SKM-1 treated with dmso at 0.1 percent for 144 hours (cell line): ENCODE results near the gene RGL4.

ENCODE experiments used
- DNase-seq: peaks from one replicate; lab custom pipeline; 2025; ENCODE audit not compliant: unreplicated experiment; lab: John Stamatoyannopoulos, UW

The RGL4 gene

GRCh38 chr22:23677701-23677995, 13.2 kb upstream of the RGL4 start:
- no peak for DNase-seq

GRCh38 chr22:23678133-23678532, 12.7 kb upstream of the RGL4 start:
- DNase-seq = no peak

- DNase-seq = no peak
These were observed 9.6 kb upstream of the RGL4 start for GRCh38 chr22:23681026-23681809.

GRCh38 chr22:23682077-23682476, 8.7 kb upstream of the RGL4 start:
- no peak for DNase-seq

- DNase-seq = no peak
These were observed 7.9 kb upstream of the RGL4 start for GRCh38 chr22:23682827-23683355.

GRCh38 chr22:23683545-23683944, 7.3 kb upstream of the RGL4 start:
- DNase-seq = no peak

GRCh38 chr22:23684026-23684425, 6.8 kb upstream of the RGL4 start:
- DNase-seq = no peak

GRCh38 chr22:23684561-23685031, 6.2 kb upstream of the RGL4 start:
- no peak for DNase-seq

GRCh38 chr22:23685205-23685784, 5.5 kb upstream of the RGL4 start:
- DNase-seq = no peak

GRCh38 chr22:23686416-23687024, 4.3 kb upstream of the RGL4 start:
- DNase-seq = no peak

GRCh38 chr22:23688121-23688520, 2.7 kb upstream of the RGL4 start:
- DNase-seq = no peak

GRCh38 chr22:23688571-23688970, 2.2 kb upstream of the RGL4 start:
- no peak for DNase-seq

GRCh38 chr22:23689414-23689813, 1.4 kb upstream of the RGL4 start:
- no peak for DNase-seq

GRCh38 chr22:23691748-23692423, 1.1 kb downstream of the RGL4 start:
- DNase-seq = no peak

GRCh38 chr22:23692598-23693291, 1.9 kb downstream of the RGL4 start:
- DNase-seq = no peak

GRCh38 chr22:23693979-23694680, 3.3 kb downstream of the RGL4 start:
- no peak for DNase-seq

- no peak for DNase-seq
These were observed 4.3 kb downstream of the RGL4 start for GRCh38 chr22:23695141-23695540.

- no peak for DNase-seq
These were observed 4.9 kb downstream of the RGL4 start for GRCh38 chr22:23695571-23696325.

GRCh38 chr22:23696326-23696851, 5.6 kb downstream of the RGL4 start:
- peak; percentile 91 for DNase-seq
